Central memory CD8-positive, alpha-beta T cell (primary cell): ENCODE data around the gene TIPARP.

ENCODE experiments used
- ATAC-seq: fragments of 150-1000 bp; cut with Tn5 transposase; replicated peaks from 2 replicates; pipeline ENCODE4 v1.10.0; 2022; ENCODE audit warnings: mild to moderate bottlenecking, moderate FRiP score, moderate number of reproducible peaks; ENCODE audit not compliant: poor library complexity, severe bottlenecking; ENCODE audit errors: extremely low read depth
- DNase-seq, 2 donors: peaks; one replicate each; pipeline ENCODE4 v3.0.0; 2021; ENCODE audit warnings: low spot score in 2 of 2
- H3K27ac Mint-ChIP-seq: one replicate; pipeline ENCODE4 v1.8.0; 2022; ENCODE audit warnings: low read depth, mild to moderate bottlenecking, moderate library complexity, mixed read lengths
- H3K27me3 Mint-ChIP-seq: one replicate; pipeline ENCODE4 v1.8.0; 2022; ENCODE audit warnings: mixed read lengths
- H3K36me3 Mint-ChIP-seq: one replicate; pipeline ENCODE4 v1.8.0; 2022; ENCODE audit warnings: mild to moderate bottlenecking, moderate library complexity, mixed read lengths; ENCODE audit not compliant: insufficient read depth
- H3K4me1 Mint-ChIP-seq: one replicate; pipeline ENCODE4 v1.8.0; 2022; ENCODE audit warnings: mixed read lengths
- H3K4me3 Mint-ChIP-seq: one replicate; pipeline ENCODE4 v1.8.0; 2022; ENCODE audit warnings: mild to moderate bottlenecking, moderate library complexity, mixed read lengths
- H3K9me3 Mint-ChIP-seq: one replicate; pipeline ENCODE4 v1.8.0; 2022; ENCODE audit warnings: mixed read lengths

The TIPARP gene

DNA sequence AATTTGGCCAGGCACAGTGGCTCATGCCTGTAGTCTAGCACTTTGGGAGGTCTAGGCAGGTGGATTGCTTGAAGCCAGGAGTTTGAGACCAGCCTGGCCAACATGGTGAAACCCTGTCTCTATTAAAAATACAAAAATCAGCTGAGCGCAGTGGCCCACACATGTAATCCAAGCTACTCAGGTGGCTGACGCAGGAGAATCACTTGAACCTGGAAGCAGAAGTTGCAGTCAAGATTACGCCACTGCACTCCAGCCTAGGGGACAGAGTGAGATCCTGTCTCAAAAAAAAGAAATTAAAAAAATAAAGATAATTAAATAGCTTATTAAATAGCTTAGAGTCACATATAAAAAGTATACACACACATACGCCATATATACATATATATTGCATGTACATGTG lies 3.7 kb upstream of the TIPARP start:
- Mint-ChIP-seq H3K27me3 (no peaks in the 10 kb centered on the region), H3K9me3 (no peaks in the 10 kb centered on the region), H3K4me1 (peaks cover 31% of the 10 kb centered on the region), H3K36me3 (peaks cover 17% of the 10 kb centered on the region), H3K27ac (no peak overlapping the region), H3K4me3 (no peak overlapping the region)
- no peak for DNase-seq
- no peak for ATAC-seq

DNA sequence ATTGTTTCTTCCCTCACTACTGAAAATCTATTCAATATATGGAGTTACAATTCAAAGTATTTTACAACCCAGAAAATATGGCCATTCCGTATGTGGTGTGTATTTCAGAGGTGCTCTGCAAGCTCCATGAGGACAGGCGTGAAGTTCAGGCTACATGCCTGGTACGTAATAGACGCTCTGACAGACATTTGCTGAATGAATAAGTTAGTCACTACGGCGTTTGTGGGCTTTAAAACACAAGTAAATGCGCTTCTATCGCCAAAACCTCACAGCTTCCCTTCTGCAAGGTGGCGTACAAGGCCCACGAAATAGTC lies 701 bp upstream of the TIPARP start:
- Mint-ChIP-seq H3K9me3 (no peaks in the 10 kb centered on the region), H3K36me3 (peaks cover 41% of the 10 kb centered on the region), H3K27ac (peak overlapping the region; percentile 91), H3K4me1 (peaks cover 35% of the 10 kb centered on the region), H3K4me3 (peak overlapping the region; percentile 88), H3K27me3 (no peaks in the 10 kb centered on the region)
- DNase-seq (no peak), ATAC-seq (no peak)

DNA sequence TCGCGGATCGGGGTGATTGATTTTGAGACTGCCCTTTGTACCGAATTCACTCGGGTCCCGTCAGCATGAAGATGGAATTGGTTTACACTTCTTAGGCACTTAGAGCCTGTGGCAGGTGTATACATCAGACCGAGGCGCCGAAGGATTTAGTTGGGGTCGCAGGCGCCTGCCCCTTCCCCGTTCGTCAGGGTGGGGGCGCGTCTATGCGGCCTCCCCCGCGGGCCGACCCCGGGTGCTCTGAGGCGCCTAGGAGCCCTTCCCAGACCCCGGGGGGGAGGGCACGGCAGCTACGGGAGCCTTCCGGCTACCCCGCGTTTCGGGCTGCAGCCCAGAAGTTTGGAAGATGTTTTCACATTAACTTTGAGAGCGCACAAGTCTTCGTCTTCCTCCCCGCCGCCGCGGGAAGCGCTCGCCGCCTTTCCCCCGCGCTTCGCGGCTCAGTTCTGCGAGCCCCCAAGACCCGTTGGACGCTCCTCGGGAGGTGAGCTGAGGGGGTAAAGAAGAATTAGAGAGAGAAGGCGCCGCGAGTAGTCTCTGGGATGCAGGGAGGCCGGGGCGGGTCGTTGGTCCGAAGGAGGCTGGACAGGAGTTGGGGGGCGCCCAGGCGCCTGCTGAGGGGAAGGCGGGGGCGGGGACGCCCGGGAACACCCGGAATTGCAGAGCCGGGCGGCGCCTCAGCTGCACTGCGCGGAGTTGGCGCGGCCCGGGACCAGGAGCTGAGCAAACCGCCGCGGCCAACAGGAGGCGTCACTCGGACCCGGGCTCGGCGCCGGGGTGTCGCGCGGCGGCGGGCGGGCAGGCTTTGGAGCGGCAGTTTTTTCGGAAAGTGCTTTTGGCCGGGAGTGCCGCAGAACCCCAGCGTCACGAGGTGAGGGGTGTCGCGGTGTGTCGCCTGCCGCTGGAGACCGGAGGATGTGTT lies 780 bp downstream of the TIPARP start:
- H3K27me3 Mint-ChIP-seq = no peaks in the 10 kb centered on the region
- peak overlapping the region; percentile 91 for H3K27ac Mint-ChIP-seq
- ATAC-seq (peak; percentile 6), DNase-seq (peak; percentile 20 to 34)
- H3K4me3 Mint-ChIP-seq = peak overlapping the region; percentile 88
- H3K36me3 Mint-ChIP-seq = peaks cover 45% of the 10 kb centered on the region
- H3K9me3 Mint-ChIP-seq = no peaks in the 10 kb centered on the region
- H3K4me1 Mint-ChIP-seq = peaks cover 42% of the 10 kb centered on the region

DNA sequence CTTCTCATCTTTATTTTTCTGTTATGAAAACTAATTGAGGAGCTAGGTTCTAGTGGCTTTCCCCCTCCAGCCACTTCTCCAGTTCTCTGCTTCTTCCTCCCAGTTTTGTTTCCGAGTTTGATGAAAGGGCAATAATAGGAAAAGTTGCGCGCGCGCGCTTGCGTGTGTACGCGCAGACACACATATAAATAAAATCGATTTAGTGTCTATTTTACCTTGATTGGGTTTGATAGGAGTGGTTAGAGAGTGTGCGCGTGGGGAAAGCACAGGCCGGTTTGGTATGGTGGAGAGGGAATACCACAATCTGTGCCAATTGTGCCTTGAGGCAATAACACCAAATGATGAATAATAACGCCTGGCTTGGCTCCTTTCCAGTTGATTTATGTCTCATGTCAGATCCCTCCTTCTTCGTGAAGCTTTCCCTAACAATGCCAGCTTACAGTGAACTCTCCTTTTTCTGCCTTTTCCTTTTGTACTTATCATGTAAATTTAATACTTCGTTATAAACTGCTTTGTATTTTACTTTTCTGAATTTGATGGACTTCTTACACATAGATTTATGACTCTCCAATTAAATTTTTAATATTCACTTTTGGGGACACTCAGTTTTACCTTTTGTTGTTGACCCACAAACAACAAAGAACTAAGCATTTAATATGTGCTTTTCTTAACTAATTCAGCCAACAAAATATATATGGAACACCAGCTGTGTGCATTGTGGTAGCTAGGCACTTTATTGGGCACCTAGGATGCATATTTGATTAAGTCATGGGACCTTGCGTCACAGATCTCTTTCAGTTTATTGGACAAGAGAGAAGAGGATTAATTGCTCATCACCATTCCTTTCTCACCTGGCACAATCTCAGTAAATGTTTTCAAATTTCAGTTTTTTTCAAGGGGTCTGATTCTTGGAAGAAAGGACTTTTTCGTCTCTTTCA lies 1.7 kb downstream of the TIPARP start:
- peaks cover 54% of the 10 kb centered on the region for H3K36me3 Mint-ChIP-seq
- H3K4me1 Mint-ChIP-seq = peaks cover 52% of the 10 kb centered on the region
- DNase-seq = peak; percentile 17 to 33
- H3K9me3 Mint-ChIP-seq = no peaks in the 10 kb centered on the region
- no peak for ATAC-seq
- H3K27ac Mint-ChIP-seq = peak overlapping the region; percentile 91
- H3K27me3 Mint-ChIP-seq = no peaks in the 10 kb centered on the region
- peak overlapping the region; percentile 88 for H3K4me3 Mint-ChIP-seq

DNA sequence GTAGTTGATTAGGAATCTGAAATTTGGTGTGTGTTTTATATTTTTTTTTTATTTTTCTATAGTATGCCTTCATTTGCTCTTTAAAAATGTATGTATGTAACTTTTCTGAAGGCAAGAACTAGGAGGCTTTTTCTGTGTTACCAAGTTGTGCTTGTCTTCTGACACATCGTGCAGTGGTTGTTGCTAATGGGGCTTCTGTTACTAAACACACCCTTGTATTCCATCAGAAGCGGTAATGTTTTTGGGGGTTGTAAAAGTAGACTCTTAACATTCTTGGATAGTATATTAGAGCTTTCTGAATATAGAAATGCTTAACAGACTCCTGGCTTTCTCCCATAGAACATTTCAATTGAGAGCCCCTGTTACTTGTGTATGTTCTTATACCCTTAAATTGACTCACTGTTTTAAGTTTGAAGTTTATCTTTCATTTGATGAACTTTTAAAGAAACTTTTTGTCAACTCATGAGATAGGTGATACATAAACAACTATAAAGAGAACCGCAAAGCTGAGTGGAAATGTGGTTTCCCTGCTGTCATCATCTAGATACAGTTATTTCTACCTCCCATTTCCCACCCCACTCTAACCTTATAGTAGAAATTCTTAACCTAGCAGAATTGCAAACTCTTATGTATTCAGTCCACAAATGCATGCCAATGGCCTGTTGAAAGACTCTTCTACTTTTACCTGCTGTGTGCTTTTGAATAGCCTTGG lies 2.5 kb downstream of the TIPARP start:
- no peaks in the 10 kb centered on the region for H3K9me3 Mint-ChIP-seq
- H3K36me3 Mint-ChIP-seq = peaks cover 58% of the 10 kb centered on the region
- DNase-seq = peak in 1 of 2 donors; percentile 28
- peak overlapping the region; percentile 91 for H3K27ac Mint-ChIP-seq
- peaks cover 60% of the 10 kb centered on the region for H3K4me1 Mint-ChIP-seq
- peak; percentile 34 for ATAC-seq
- peak overlapping the region; percentile 88 for H3K4me3 Mint-ChIP-seq
- H3K27me3 Mint-ChIP-seq = no peaks in the 10 kb centered on the region

DNA sequence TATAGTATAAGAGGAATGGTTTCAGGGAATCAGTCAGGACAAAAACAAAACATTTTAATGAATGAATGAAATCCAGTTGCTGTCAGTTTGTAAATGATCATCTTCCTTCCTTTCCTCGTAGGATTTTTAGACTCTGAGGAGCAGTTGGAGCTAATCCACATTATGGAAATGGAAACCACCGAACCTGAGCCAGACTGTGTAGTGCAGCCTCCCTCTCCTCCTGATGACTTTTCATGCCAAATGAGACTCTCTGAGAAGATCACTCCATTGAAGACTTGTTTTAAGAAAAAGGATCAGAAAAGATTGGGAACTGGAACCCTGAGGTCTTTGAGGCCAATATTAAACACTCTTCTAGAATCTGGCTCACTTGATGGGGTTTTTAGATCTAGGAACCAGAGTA lies 3.1 kb downstream of the TIPARP start:
- peaks cover 62% of the 10 kb centered on the region for H3K36me3 Mint-ChIP-seq
- H3K9me3 Mint-ChIP-seq = no peaks in the 10 kb centered on the region
- DNase-seq (no peak), ATAC-seq (no peak)
- no peaks in the 10 kb centered on the region for H3K27me3 Mint-ChIP-seq
- H3K27ac Mint-ChIP-seq = peak overlapping the region; percentile 91
- peaks cover 66% of the 10 kb centered on the region for H3K4me1 Mint-ChIP-seq
- peak overlapping the region; percentile 88 for H3K4me3 Mint-ChIP-seq

DNA sequence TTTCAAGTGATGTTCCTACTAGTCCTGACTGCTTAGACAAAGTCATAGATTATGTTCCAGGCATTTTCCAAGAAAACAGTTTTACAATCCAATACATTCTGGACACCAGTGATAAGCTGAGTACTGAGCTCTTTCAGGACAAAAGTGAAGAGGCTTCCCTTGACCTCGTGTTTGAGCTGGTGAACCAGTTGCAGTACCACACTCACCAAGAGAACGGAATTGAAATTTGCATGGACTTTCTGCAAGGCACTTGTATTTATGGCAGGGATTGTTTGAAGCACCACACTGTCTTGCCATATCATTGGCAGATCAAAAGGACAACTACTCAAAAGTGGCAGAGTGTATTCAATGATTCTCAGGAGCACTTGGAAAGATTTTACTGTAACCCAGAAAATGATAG lies 3.8 kb downstream of the TIPARP start:
- Mint-ChIP-seq H3K27me3 (no peaks in the 10 kb centered on the region), H3K9me3 (no peaks in the 10 kb centered on the region), H3K27ac (peak overlapping the region; percentile 91), H3K36me3 (peaks cover 63% of the 10 kb centered on the region), H3K4me3 (peak overlapping the region; percentile 88), H3K4me1 (peaks cover 68% of the 10 kb centered on the region)
- ATAC-seq = no peak
- DNase-seq = no peak

DNA sequence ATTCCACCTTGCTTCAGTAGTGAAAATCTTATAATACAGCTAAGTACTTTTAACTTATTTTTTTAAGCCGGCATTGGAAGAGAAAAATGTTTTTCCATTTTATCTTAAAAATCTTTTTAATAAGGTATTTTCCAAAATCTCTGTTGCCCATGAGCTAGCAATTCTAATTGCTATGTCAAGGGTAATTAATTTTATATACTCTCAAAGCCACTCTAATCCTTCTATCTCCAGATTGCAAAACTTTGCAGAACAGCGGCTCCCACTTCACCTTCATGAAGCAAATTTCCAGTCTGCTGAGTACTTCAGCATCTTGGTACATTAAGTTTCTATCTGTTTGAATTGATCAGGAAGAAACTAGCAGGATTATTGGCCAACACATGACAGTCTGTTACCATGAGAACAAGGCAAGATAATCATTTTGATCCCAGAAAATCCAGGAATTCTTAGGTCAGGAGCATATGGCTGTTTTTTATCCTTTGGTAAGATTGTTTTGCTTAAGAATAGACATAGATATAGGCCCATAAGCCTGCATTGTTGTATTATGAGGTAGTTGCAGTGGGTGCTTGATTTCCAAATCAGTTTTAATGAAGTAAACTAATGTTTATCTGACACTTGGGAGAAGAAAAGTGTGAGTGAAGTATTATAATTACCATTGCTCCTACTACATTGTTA lies 6.0 kb downstream of the TIPARP start:
- H3K9me3 Mint-ChIP-seq = no peaks in the 10 kb centered on the region
- H3K4me1 Mint-ChIP-seq = peaks cover 78% of the 10 kb centered on the region
- ATAC-seq (no peak), DNase-seq (no peak)
- H3K27ac Mint-ChIP-seq = peak overlapping the region; percentile 39
- peak overlapping the region; percentile 56 for H3K4me3 Mint-ChIP-seq
- peaks cover 57% of the 10 kb centered on the region for H3K36me3 Mint-ChIP-seq
- H3K27me3 Mint-ChIP-seq = no peaks in the 10 kb centered on the region

DNA sequence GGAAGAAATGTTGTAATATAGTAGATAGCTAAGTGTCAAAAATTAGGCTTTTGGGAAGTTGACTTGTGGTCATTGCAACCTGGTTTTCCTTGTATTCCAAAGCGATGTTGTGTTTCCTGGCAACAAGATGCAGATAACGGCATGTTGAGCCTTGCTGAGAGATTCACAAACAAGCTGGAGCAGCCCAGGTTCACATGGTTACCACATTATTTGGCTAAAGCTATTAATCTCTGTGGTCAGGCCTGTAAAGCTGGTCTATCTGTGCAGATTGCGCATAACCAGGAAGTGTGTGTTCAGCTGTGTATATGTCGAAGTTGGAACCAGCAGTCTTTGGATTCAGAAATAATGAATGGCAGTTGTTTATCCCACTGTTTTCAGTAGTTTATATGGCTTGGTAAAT lies 6.6 kb downstream of the TIPARP start:
- H3K9me3 Mint-ChIP-seq = no peaks in the 10 kb centered on the region
- ATAC-seq (no peak), DNase-seq (no peak)
- no peaks in the 10 kb centered on the region for H3K27me3 Mint-ChIP-seq
- peaks cover 54% of the 10 kb centered on the region for H3K36me3 Mint-ChIP-seq
- H3K27ac Mint-ChIP-seq = peak overlapping the region; percentile 39
- peaks cover 80% of the 10 kb centered on the region for H3K4me1 Mint-ChIP-seq
- H3K4me3 Mint-ChIP-seq = peak overlapping the region; percentile 56

DNA sequence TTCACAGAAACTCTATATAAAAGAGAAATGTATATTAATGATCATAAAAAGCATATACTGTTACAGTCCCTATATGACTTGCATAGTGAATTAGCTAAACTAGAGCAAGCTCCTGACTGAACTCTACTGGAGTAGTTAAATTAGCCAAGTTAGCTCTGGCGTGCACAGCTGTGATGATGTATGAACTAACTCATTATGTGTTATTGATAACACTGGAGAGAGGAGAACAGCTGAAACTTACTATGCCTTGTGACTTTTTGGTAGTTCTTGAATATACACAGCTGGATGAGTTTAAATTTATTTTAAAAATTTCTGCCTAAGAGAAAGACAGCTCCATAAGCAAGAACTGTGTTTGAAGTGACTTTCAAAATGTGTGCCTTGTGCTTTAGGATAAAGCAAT lies 8.1 kb downstream of the TIPARP start:
- DNase-seq (no peak), ATAC-seq (no peak)
- Mint-ChIP-seq H3K36me3 (peaks cover 47% of the 10 kb centered on the region), H3K27me3 (no peaks in the 10 kb centered on the region), H3K9me3 (no peaks in the 10 kb centered on the region), H3K4me1 (peaks cover 77% of the 10 kb centered on the region), H3K27ac (no peak overlapping the region), H3K4me3 (peak overlapping the region; percentile 56)

DNA sequence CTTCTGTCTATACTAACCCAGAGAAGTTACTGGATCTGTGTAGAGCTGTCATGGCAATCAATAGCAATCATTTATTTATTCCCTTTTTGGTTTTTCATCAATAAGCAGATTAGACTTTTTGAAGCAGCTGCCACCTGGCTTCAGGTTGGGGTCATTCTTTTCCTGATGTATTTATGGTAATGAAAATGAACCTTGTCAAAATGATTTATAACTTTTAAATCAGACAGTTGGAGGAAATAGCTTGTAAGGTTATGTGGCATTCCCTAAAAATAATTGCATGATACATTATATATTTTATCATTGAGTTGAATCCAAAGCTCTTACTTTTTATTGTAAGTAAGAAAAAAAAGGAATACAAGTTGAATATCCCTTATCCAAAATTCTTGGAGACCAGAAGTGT lies 8.6 kb downstream of the TIPARP start:
- Mint-ChIP-seq H3K27me3 (no peaks in the 10 kb centered on the region), H3K36me3 (peaks cover 47% of the 10 kb centered on the region), H3K4me1 (peaks cover 77% of the 10 kb centered on the region), H3K27ac (no peak overlapping the region), H3K9me3 (no peaks in the 10 kb centered on the region), H3K4me3 (no peak overlapping the region)
- DNase-seq (no peak), ATAC-seq (no peak)

DNA sequence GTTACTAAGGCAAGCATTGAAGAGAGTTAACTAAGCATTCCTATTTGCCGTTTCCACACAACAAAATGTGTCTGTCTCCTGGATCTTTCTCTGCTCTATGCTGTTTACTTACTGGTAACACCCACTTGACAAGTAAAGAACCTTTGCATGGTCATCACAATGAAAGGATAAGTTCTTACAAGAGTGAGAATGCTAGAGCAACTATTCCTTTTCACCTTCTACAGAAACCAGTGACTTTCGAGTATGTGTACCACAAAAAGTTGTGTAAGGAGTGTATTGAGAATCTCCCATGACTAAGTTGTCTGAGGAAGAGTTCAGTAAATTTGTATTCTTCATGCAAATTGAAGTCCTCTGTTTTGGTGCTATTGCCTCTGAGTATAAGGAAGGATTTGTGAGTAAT lies 10.8 kb downstream of the TIPARP start:
- no peaks in the 10 kb centered on the region for H3K27me3 Mint-ChIP-seq
- H3K4me1 Mint-ChIP-seq = peaks cover 78% of the 10 kb centered on the region
- DNase-seq (no peak), ATAC-seq (no peak)
- peak overlapping the region; percentile 38 for H3K27ac Mint-ChIP-seq
- peak overlapping the region; percentile 50 for H3K4me3 Mint-ChIP-seq
- H3K9me3 Mint-ChIP-seq = no peaks in the 10 kb centered on the region
- peaks cover 46% of the 10 kb centered on the region for H3K36me3 Mint-ChIP-seq
